K562 (cell line): ENCODE results near the gene ST6GAL1. TPM values are rescaled to one million over a fixed set of nuclear protein-coding genes. Genes with fewer than 3 reads are reported as not detected.

ENCODE experiments used
- CBX5 ChIP-seq: IDR thresholded peaks from 2 replicates; pipeline ENCODE4 v1.6.1; 2014; ENCODE audit warnings: low read depth, borderline replicate concordance
- CEBPB ChIP-seq: fragments of 450-650 bp; IDR thresholded peaks from 2 replicates; pipeline ENCODE4 v1.6.1; 2016; ENCODE audit warnings: missing genetic modification characterization, missing compliant biosample characterization
- CSDE1 ChIP-seq, 2 experiments: fragments of 450-650 bp; IDR thresholded peaks; 2 replicates each; pipeline ENCODE4 v1.6.1; 2016; ENCODE audit warnings: mild to moderate bottlenecking in 1 of 2
- FOXK1 ChIP-seq: sonication (generic); formaldehyde crosslinking; IDR thresholded peaks from 2 replicates; pipeline ENCODE4 v1.8.0; 2022; ENCODE audit warnings: missing genetic modification reagents, mild to moderate bottlenecking, borderline replicate concordance
- MCM5 ChIP-seq: fragments of 450-650 bp; IDR thresholded peaks from 2 replicates; pipeline ENCODE4 v1.6.1; 2016; ENCODE audit warnings: low read depth
- ZNF140 ChIP-seq: fragments of 250-450 bp; sonication (Bioruptor Pico); IDR thresholded peaks from 2 replicates; pipeline ENCODE4 v1.8.0; 2021; ENCODE audit warnings: moderate library complexity, mild to moderate bottlenecking, inconsistent platforms
- ZNF778 ChIP-seq: fragments of 450-650 bp; formaldehyde crosslinking; IDR thresholded peaks from 2 replicates; pipeline ENCODE4 v1.4.0; 2020; ENCODE audit warnings: mild to moderate bottlenecking, moderate library complexity
- ZNF780A ChIP-seq: fragments of 250-450 bp; sonication (Bioruptor Pico); IDR thresholded peaks from 2 replicates; pipeline ENCODE4 v1.5.0; 2021; ENCODE audit warnings: mild to moderate bottlenecking
- polyA plus RNA-seq, 8 experiments: library from polyadenylated mRNA; depleted of rRNA in 4 of 8; stranded (reverse) in 5 of 8; unstranded in 3 of 8; fragments of >200 nt; fragmentation: Nextera tagmentation in 2 of 8; fragmentation: Illumina TruSeq in 1 of 8; extraction: Ambion mirVana in 2 of 8; extraction: Trizol in 1 of 8; gene quantifications; 2 replicates each; pipeline versions ENCODE4 v1.2.1 to v1.2.3, GENCODE V29; 2011 to 2014; ENCODE audit warnings: inconsistent platforms in 1 of 8, missing spikeins in 1 of 8
- total RNA-seq, 7 experiments: library from RNA; depleted of rRNA in 6 of 7; stranded (reverse); fragments of >200 nt in 6 of 7; fragmentation: Illumina TruSeq in 2 of 7; extraction: Trizol in 2 of 7; gene quantifications; 2 replicates each; pipeline versions ENCODE4 v1.2.1 to v1.2.3, GENCODE V29; 2011 to 2021; ENCODE audit warnings: low replicate concordance in 1 of 7
- TF ChIP-seq, protein P1 (sequence below): fragments of 450-650 bp; IDR thresholded peaks from 2 replicates; pipeline ENCODE4 v1.6.1; 2018; ENCODE audit not compliant: partially characterized antibody
- TF ChIP-seq, protein P2 (sequence below): sonication (generic); formaldehyde crosslinking; IDR thresholded peaks from 2 replicates; pipeline ENCODE4 v1.8.0; 2022; ENCODE audit warnings: mild to moderate bottlenecking, missing genetic modification reagents, borderline replicate concordance
- TF ChIP-seq, protein P3 (sequence below): fragments of 250-450 bp; sonication (Bioruptor Pico); IDR thresholded peaks from 2 replicates; pipeline ENCODE4 v1.5.0; 2020; ENCODE audit warnings: mild to moderate bottlenecking, borderline replicate concordance
- TF ChIP-seq, protein P4 (sequence below): sonication (generic); formaldehyde crosslinking; IDR thresholded peaks from 2 replicates; pipeline ENCODE4 v1.8.1; 2023; ENCODE audit warnings: mild to moderate bottlenecking, missing genetic modification reagents
- TF ChIP-seq, protein P5 (sequence below): fragments of 200-800 bp; sonication (Bioruptor generic); IDR thresholded peaks from 2 replicates; pipeline ENCODE4 v1.6.1; 2016; ENCODE audit warnings: missing genetic modification characterization, missing compliant biosample characterization

The ST6GAL1 gene
- total and polyA plus RNA-seq, 9 of the 15 experiments (the other 6 are each of a cell fraction or from before 2014, with no cell fraction given): 31.9 to 145 (median 71.0) TPM

DNA sequence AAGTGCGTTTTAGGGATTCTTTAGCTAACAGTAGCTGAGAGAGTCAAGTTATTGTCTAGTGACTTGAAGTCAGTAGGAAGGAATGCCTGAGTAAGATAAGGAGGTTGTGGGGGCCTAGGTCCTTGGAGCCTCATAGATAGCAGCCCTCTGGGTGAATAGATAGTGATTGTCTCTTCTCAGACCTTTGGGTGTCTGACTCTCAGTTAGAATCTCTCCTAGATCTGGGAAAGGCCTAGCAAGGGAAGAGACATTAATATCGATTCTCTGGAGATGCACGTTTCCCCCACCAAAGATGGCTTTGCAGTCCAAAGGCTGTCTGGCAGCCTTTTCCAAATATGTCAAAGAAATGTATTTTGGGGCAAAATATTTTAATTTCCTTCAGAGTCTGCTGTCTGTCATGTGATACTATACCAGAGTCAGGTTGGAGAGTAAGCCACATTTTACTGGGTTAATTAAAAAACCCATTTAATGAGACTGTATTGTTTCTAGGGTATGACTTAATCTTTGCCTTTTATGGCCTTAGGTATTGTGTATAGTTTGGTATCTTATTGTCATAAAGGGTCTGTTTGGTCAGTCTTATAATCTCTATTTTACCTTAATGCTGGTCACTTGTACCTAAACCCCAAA lies 92.2 kb downstream of the ST6GAL1 start (continued):
- TF ChIP-seq, protein P1, sequence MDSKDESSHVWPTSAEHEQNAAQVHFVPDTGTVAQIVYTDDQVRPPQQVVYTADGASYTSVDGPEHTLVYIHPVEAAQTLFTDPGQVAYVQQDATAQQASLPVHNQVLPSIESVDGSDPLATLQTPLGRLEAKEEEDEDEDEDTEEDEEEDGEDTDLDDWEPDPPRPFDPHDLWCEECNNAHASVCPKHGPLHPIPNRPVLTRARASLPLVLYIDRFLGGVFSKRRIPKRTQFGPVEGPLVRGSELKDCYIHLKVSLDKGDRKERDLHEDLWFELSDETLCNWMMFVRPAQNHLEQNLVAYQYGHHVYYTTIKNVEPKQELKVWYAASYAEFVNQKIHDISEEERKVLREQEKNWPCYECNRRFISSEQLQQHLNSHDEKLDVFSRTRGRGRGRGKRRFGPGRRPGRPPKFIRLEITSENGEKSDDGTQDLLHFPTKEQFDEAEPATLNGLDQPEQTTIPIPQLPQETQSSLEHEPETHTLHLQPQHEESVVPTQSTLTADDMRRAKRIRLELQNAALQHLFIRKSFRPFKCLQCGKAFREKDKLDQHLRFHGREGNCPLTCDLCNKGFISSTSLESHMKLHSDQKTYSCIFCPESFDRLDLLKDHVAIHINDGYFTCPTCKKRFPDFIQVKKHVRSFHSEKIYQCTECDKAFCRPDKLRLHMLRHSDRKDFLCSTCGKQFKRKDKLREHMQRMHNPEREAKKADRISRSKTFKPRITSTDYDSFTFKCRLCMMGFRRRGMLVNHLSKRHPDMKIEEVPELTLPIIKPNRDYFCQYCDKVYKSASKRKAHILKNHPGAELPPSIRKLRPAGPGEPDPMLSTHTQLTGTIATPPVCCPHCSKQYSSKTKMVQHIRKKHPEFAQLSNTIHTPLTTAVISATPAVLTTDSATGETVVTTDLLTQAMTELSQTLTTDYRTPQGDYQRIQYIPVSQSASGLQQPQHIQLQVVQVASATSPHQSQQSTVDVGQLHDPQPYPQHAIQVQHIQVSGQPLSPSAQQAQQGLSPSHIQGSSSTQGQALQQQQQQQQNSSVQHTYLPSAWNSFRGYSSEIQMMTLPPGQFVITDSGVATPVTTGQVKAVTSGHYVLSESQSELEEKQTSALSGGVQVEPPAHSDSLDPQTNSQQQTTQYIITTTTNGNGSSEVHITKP: no peak
- TF ChIP-seq, protein P2, sequence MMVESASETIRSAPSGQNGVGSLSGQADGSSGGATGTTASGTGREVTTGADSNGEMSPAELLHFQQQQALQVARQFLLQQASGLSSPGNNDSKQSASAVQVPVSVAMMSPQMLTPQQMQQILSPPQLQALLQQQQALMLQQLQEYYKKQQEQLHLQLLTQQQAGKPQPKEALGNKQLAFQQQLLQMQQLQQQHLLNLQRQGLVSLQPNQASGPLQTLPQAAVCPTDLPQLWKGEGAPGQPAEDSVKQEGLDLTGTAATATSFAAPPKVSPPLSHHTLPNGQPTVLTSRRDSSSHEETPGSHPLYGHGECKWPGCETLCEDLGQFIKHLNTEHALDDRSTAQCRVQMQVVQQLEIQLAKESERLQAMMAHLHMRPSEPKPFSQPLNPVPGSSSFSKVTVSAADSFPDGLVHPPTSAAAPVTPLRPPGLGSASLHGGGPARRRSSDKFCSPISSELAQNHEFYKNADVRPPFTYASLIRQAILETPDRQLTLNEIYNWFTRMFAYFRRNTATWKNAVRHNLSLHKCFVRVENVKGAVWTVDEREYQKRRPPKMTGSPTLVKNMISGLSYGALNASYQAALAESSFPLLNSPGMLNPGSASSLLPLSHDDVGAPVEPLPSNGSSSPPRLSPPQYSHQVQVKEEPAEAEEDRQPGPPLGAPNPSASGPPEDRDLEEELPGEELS (CRISPR knock-in tag): no peak
- TF ChIP-seq CSDE1 (IDR thresholded peaks at IDR 0.05) (no peak), CBX5 (peak; percentile 41; the same call in 1 of the 2 replicates), CEBPB (tag) (no peak), FOXK1 (CRISPR knock-in tag) (0 out of 2 replicates have a peak, but pooled peaks have one; percentile 33), ZNF780A (CRISPR knock-in tag) (no peak), ZNF140 (CRISPR knock-in tag) (no peak), ZNF778 (CRISPR knock-in tag) (no peak), MCM5 (no peak)
- TF ChIP-seq, protein P3, sequence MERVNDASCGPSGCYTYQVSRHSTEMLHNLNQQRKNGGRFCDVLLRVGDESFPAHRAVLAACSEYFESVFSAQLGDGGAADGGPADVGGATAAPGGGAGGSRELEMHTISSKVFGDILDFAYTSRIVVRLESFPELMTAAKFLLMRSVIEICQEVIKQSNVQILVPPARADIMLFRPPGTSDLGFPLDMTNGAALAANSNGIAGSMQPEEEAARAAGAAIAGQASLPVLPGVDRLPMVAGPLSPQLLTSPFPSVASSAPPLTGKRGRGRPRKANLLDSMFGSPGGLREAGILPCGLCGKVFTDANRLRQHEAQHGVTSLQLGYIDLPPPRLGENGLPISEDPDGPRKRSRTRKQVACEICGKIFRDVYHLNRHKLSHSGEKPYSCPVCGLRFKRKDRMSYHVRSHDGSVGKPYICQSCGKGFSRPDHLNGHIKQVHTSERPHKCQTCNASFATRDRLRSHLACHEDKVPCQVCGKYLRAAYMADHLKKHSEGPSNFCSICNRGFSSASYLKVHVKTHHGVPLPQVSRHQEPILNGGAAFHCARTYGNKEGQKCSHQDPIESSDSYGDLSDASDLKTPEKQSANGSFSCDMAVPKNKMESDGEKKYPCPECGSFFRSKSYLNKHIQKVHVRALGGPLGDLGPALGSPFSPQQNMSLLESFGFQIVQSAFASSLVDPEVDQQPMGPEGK (CRISPR knock-in tag): no peak
- TF ChIP-seq, protein P4, sequence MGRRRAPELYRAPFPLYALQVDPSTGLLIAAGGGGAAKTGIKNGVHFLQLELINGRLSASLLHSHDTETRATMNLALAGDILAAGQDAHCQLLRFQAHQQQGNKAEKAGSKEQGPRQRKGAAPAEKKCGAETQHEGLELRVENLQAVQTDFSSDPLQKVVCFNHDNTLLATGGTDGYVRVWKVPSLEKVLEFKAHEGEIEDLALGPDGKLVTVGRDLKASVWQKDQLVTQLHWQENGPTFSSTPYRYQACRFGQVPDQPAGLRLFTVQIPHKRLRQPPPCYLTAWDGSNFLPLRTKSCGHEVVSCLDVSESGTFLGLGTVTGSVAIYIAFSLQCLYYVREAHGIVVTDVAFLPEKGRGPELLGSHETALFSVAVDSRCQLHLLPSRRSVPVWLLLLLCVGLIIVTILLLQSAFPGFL: 0 out of 2 replicates have a peak, but pooled peaks have one; percentile 55
- TF ChIP-seq, protein P5, sequence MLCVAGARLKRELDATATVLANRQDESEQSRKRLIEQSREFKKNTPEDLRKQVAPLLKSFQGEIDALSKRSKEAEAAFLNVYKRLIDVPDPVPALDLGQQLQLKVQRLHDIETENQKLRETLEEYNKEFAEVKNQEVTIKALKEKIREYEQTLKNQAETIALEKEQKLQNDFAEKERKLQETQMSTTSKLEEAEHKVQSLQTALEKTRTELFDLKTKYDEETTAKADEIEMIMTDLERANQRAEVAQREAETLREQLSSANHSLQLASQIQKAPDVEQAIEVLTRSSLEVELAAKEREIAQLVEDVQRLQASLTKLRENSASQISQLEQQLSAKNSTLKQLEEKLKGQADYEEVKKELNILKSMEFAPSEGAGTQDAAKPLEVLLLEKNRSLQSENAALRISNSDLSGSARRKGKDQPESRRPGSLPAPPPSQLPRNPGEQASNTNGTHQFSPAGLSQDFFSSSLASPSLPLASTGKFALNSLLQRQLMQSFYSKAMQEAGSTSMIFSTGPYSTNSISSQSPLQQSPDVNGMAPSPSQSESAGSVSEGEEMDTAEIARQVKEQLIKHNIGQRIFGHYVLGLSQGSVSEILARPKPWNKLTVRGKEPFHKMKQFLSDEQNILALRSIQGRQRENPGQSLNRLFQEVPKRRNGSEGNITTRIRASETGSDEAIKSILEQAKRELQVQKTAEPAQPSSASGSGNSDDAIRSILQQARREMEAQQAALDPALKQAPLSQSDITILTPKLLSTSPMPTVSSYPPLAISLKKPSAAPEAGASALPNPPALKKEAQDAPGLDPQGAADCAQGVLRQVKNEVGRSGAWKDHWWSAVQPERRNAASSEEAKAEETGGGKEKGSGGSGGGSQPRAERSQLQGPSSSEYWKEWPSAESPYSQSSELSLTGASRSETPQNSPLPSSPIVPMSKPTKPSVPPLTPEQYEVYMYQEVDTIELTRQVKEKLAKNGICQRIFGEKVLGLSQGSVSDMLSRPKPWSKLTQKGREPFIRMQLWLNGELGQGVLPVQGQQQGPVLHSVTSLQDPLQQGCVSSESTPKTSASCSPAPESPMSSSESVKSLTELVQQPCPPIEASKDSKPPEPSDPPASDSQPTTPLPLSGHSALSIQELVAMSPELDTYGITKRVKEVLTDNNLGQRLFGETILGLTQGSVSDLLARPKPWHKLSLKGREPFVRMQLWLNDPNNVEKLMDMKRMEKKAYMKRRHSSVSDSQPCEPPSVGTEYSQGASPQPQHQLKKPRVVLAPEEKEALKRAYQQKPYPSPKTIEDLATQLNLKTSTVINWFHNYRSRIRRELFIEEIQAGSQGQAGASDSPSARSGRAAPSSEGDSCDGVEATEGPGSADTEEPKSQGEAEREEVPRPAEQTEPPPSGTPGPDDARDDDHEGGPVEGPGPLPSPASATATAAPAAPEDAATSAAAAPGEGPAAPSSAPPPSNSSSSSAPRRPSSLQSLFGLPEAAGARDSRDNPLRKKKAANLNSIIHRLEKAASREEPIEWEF (CRISPR knock-in tag): peak; percentile 69; the same call in 1 of the 2 replicates
